ENCODE data around the gene GLB1L.
"Not testable (repeated sequence)": the region's sequence is repeated elsewhere in the genome, so short reads cannot be mapped to it uniquely, and the experiment has no call there.

Gene GLB1L

GRCh38 chr2:219279916-219280516 is 34.8 kb upstream of the GLB1L start:
- no peak for FAIRE-seq

- FAIRE-seq = peak; percentile 49
These were observed 34.1 kb upstream of the GLB1L start, which contains the start of gene DNAJB2 for GRCh38 chr2:219279151-219279915. Gene DNAJB2 (plus strand): TSS chr2:219279366. CDS start chr2:219279834, 468 bp downstream.

- no peak for FAIRE-seq
These were observed 33.5 kb upstream of the GLB1L start for GRCh38 chr2:219278655-219279150.

- no peak for FAIRE-seq
These were observed 32.7 kb upstream of the GLB1L start for GRCh38 chr2:219277703-219278654.

- FAIRE-seq = no peak
These were observed 29.2 kb upstream of the GLB1L start for GRCh38 chr2:219274361-219274921.

- no peak for FAIRE-seq
These were observed 28.7 kb upstream of the GLB1L start for GRCh38 chr2:219273937-219274336.

GRCh38 chr2:219272995-219273394 is 27.8 kb upstream of the GLB1L start:
- no peak for FAIRE-seq

- FAIRE-seq = no peak
These were observed 27.1 kb upstream of the GLB1L start for GRCh38 chr2:219272356-219272755.

GRCh38 chr2:219271021-219271420 is 25.8 kb upstream of the GLB1L start:
- no peak for FAIRE-seq

GRCh38 chr2:219270055-219270372 is 24.8 kb upstream of the GLB1L start:
- FAIRE-seq = no peak

GRCh38 chr2:219269362-219270054 is 24.3 kb upstream of the GLB1L start:
- FAIRE-seq = peak; percentile 55

GRCh38 chr2:219268294-219268693 is 23.1 kb upstream of the GLB1L start:
- no peak for FAIRE-seq

- FAIRE-seq = no peak
These were observed 21.6 kb upstream of the GLB1L start for GRCh38 chr2:219266886-219267285.

GRCh38 chr2:219266232-219266631 is 21.0 kb upstream of the GLB1L start:
- no peak for FAIRE-seq

- FAIRE-seq = no peak
These were observed 16.0 kb upstream of the GLB1L start for GRCh38 chr2:219261024-219261855.

GRCh38 chr2:219258942-219259341 is 13.7 kb upstream of the GLB1L start:
- not testable (repeated sequence) for FAIRE-seq

GRCh38 chr2:219254590-219255201 is 9.5 kb upstream of the GLB1L start:
- FAIRE-seq = no peak

- FAIRE-seq = no peak
These were observed 8.7 kb upstream of the GLB1L start, which contains the start of gene TUBA4A for GRCh38 chr2:219253753-219254589. Gene TUBA4A (minus strand): TSS chr2:219253918. CDS start chr2:219253858, 60 bp downstream.

GRCh38 chr2:219252900-219253752 is 7.9 kb upstream of the GLB1L start, which contains the start of gene TUBA4B:
Gene TUBA4B (plus strand): TSS chr2:219253243. CDS start chr2:219253408, 165 bp downstream.
- no peak for FAIRE-seq
